T-helper 1 cell (primary cell): Measurements from ENCODE around the gene DLX3.

Experiments
- DNase-seq, 5 donors: peaks; one replicate each; pipeline ENCODE4 v3.0.0-alpha.2; 2012 to 2020

Gene DLX3

GRCh38 chr17:49992191-49992932 lies 2.7 kb downstream of the DLX3 start:
- no peak for DNase-seq

- no peak for DNase-seq
These were observed 3.6 kb downstream of the DLX3 start for GRCh38 chr17:49991409-49991808.

GRCh38 chr17:49990921-49991320 lies 4.1 kb downstream of the DLX3 start:
- DNase-seq: no peak

GRCh38 chr17:49990331-49990730 lies 4.7 kb downstream of the DLX3 start:
- no peak for DNase-seq

GRCh38 chr17:49989518-49989880 lies 5.5 kb downstream of the DLX3 start:
- DNase-seq: no peak

GRCh38 chr17:49987681-49988441 lies 7.2 kb downstream of the DLX3 start:
- DNase-seq: no peak

- no peak for DNase-seq
These were observed 7.8 kb downstream of the DLX3 start for GRCh38 chr17:49987290-49987585.

GRCh38 chr17:49986396-49987289 lies 8.4 kb downstream of the DLX3 start:
- DNase-seq: no peak

- no peak for DNase-seq
These were observed 9.6 kb downstream of the DLX3 start for GRCh38 chr17:49985310-49985990.

GRCh38 chr17:49984776-49985175 lies 10.2 kb downstream of the DLX3 start:
- DNase-seq: no peak

- DNase-seq: no peak
These were observed 10.7 kb downstream of the DLX3 start for GRCh38 chr17:49984283-49984682.

- no peak for DNase-seq
These were observed 14.3 kb downstream of the DLX3 start for GRCh38 chr17:49980703-49981197.

GRCh38 chr17:49979748-49980479 lies 15.1 kb downstream of the DLX3 start:
- DNase-seq: no peak

GRCh38 chr17:49978501-49978900 lies 16.5 kb downstream of the DLX3 start:
- no peak for DNase-seq

GRCh38 chr17:49977463-49978389 lies 17.3 kb downstream of the DLX3 start:
- DNase-seq: no peak

- DNase-seq: no peak
These were observed 18.2 kb downstream of the DLX3 start for GRCh38 chr17:49976828-49977202.

GRCh38 chr17:49976163-49976827 lies 18.7 kb downstream of the DLX3 start:
- DNase-seq: no peak

GRCh38 chr17:49975531-49975930 lies 19.5 kb downstream of the DLX3 start:
- DNase-seq: no peak

- DNase-seq: no peak
These were observed 21.8 kb downstream of the DLX3 start for GRCh38 chr17:49973271-49973615.

- no peak for DNase-seq
These were observed 22.3 kb downstream of the DLX3 start for GRCh38 chr17:49972486-49973270.
